Thoracic aorta (tissue), 2 donors: ENCODE data around the gene OR2AE1. TPM values are rescaled to one million over a fixed set of nuclear protein-coding genes. Genes with fewer than 3 reads are reported as not detected.

Experiments
- ATAC-seq: fragments of 150-250 bp; one replicate; pipeline ENCODE4 v1.8.0; 2017; ENCODE audit warnings: low read depth; ENCODE audit not compliant: insufficient number of reproducible peaks, low FRiP score
- DNase-seq: peaks from one replicate; pipeline ENCODE4 v3.0.0-alpha.2; 2020; ENCODE audit warnings: low spot score
- H3K27ac ChIP-seq, 2 donors: fragments of 200-600 bp; sonication (generic); 1 replicate in 1 of 2; 2 replicates in 1 of 2; pipeline ENCODE4 v1.5.1; 2016; ENCODE audit warnings: mild to moderate bottlenecking in 2 of 2, moderate library complexity in 2 of 2
- H3K27me3 ChIP-seq: fragments of 200-600 bp; sonication (generic); replicated peaks from 2 replicates; pipeline ENCODE4 v1.6.0; 2016; ENCODE audit warnings: mild to moderate bottlenecking; ENCODE audit not compliant: insufficient read depth
- H3K36me3 ChIP-seq: fragments of 200-600 bp; sonication (generic); one replicate; pipeline ENCODE4 v1.5.1; 2016
- H3K4me1 ChIP-seq, 2 donors: fragments of 200-600 bp; sonication (generic); 1 replicate in 1 of 2; 2 replicates in 1 of 2; pipeline versions ENCODE4 v1.5.1 to v1.6.0; 2016; ENCODE audit warnings: low read depth in 2 of 2, mild to moderate bottlenecking in 1 of 2; ENCODE audit not compliant: control insufficient read depth in 1 of 2
- H3K4me3 ChIP-seq: fragments of 200-600 bp; sonication (generic); 2 replicates; pipeline ENCODE4 v1.5.1; 2016; ENCODE audit warnings: mild to moderate bottlenecking
- H3K9me3 ChIP-seq: fragments of 200-600 bp; sonication (generic); 2 replicates; pipeline ENCODE4 v1.5.1; 2016
- total RNA-seq, 2 donors: library from RNA; depleted of rRNA; stranded (reverse); fragments of >200 nt; gene quantifications; one replicate each; pipeline versions ENCODE4 v1.1.0 to v1.2.3, GENCODE V29; 2016
- TF ChIP-seq, protein P1 (sequence below): fragments of 200-600 bp; sonication (generic); IDR thresholded peaks from one replicate; pipeline ENCODE4 v1.5.1; 2019; ENCODE audit warnings: antibody characterized with exemption

The OR2AE1 gene
- total RNA-seq, 2 donors from 2014 or later, result 0.41 to 2.9 TPM

DNA sequence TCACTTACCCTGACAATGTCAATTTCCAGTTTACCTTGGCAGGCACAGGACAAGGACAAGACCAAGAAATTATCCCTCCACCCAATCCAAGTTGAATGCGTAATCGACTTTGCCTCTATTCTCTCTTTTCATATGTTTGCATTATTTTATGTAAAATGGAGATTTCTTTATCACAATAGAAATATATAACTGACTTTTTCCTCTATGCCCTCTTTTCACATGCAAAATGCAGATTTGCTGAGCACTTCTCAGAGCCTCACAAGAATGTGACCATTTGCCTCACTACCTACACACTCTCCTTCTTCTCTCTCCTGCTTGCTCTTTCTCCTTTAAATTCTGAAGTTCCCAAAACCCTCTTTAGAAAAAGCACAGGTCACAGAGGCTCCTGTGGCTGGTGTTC lies 33.9 kb downstream of the OR2AE1 start:
- Histone ChIP-seq H3K4me1 (no peaks in the 10 kb centered on the region), H3K27ac (no peak overlapping the region), H3K9me3 (no peaks in the 10 kb centered on the region), H3K36me3 (no peaks in the 10 kb centered on the region), H3K4me3 (no peak overlapping the region), H3K27me3 (no peaks in the 10 kb centered on the region)
- DNase-seq (no peak), ATAC-seq (no peak)
- TF ChIP-seq, protein P1, sequence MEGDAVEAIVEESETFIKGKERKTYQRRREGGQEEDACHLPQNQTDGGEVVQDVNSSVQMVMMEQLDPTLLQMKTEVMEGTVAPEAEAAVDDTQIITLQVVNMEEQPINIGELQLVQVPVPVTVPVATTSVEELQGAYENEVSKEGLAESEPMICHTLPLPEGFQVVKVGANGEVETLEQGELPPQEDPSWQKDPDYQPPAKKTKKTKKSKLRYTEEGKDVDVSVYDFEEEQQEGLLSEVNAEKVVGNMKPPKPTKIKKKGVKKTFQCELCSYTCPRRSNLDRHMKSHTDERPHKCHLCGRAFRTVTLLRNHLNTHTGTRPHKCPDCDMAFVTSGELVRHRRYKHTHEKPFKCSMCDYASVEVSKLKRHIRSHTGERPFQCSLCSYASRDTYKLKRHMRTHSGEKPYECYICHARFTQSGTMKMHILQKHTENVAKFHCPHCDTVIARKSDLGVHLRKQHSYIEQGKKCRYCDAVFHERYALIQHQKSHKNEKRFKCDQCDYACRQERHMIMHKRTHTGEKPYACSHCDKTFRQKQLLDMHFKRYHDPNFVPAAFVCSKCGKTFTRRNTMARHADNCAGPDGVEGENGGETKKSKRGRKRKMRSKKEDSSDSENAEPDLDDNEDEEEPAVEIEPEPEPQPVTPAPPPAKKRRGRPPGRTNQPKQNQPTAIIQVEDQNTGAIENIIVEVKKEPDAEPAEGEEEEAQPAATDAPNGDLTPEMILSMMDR, result no peak

DNA sequence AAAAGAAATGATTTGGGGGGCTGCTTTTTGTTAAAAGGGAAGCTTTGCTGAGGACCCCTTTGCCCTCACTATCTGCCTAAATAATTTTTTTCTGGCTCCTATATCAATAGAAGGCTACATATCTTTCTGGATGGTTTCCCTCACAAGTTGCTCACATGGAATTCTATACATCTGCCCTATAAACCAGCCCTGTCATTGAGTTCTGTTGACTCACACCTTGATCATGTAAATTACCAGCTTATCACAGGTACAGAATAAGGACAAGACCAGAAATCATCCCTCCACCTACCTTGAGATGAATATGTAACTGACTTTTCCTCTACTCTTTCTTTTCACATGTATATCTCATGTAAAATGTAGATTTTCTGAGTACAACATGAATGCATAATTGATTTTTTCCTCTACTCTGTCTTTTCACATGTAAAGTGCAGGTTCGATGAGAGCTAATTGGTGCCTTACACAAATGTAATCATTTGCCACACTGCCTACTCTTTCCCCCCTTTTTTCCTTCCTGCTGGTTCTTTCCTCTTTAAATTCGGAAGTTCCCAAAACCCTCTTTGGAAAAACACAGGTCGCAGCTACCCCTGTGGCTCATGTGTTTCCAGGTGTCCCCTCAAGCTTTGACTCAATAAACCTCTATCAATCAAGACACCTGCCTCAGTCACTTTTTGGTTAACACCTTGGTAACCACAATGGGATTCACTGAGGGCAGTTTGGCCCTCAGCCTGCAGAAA lies 36.5 kb downstream of the OR2AE1 start:
- no peak overlapping the region for H3K27ac ChIP-seq
- ATAC-seq (no peak), DNase-seq (no peak)
- H3K27me3 ChIP-seq, result no peaks in the 10 kb centered on the region
- H3K4me1 ChIP-seq, result no peaks in the 10 kb centered on the region
- no peaks in the 10 kb centered on the region for H3K36me3 ChIP-seq
- H3K4me3 ChIP-seq, result no peak overlapping the region
- no peaks in the 10 kb centered on the region for H3K9me3 ChIP-seq
- TF ChIP-seq, protein P1, result no peak

DNA sequence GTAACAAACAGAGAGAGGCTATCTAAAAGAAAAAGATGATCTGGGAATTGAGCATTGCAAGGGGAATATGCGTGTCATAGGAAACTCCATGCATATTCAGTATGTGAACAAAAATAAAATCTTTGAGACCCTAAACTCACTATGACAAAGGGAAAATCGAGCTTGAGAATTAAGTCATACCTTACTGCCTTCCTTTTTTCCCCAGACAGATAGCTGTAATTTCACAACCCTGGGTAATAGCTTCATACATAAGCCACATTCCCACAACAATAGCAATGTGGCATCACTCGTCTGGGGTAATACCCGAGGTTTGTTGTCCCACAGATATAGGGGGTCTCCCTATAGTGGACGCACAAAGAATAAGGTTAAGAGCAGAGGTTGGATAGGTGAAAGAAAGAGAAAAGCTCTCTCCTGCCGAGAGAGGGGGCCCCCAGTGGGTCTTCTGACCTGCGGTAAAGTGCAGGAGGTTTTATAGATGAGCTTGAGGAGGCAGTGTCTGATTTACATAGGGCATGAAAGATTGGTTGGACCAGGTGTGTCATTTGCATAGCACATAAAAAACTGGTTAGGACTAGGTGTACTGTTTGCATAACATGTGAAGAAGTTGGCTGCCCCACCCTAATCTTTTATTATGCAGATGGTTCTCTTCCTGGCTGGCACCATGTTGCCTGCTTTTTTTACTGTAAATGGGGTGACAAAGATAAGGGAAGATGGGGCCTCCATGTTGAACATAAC lies 37.4 kb downstream of the OR2AE1 start:
- Histone ChIP-seq H3K27ac (no peak overlapping the region), H3K36me3 (no peaks in the 10 kb centered on the region), H3K4me3 (no peak overlapping the region), H3K4me1 (no peaks in the 10 kb centered on the region), H3K9me3 (no peaks in the 10 kb centered on the region), H3K27me3 (no peaks in the 10 kb centered on the region)
- ATAC-seq (no peak), DNase-seq (no peak)
- TF ChIP-seq, protein P1, result no peak

DNA sequence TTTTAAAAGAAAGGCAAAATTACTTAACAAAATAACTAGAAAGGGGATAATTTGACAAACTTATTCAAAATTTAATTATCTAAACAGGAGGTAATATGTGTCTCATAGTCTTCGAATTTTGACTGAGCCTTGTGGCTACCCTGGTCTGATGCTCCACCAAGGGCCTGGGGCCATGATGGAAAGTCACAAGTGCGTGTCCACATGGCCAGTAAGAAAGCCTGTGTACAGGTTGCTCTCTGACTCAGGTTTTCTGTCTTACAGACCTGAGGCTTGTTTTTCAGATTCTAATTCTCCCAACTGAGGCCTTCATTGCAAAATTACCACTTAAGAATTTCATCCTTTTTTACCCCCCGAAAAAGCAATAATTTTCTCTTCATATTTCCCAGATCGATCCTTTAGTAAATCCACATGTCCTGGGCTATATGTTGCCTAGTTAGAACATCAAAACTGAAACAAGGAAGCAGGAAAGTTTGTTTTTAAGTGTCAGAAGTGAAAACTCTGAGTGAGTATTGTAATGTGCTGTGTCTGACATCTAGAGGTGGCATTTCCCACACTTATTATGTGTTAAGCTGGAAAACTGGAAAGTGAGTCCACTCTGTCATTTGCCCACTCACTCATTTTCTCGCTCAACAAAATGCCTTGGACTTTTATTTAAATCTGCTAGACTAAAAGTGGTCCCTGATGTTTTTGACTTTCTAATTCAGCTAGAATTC lies 39.0 kb downstream of the OR2AE1 start:
- TF ChIP-seq, protein P1, result no peak
- ATAC-seq, result no peak
- no peaks in the 10 kb centered on the region for H3K36me3 ChIP-seq
- H3K27me3 ChIP-seq, result no peaks in the 10 kb centered on the region
- no peak for DNase-seq
- no peak overlapping the region for H3K27ac ChIP-seq
- no peaks in the 10 kb centered on the region for H3K4me1 ChIP-seq
- H3K4me3 ChIP-seq, result no peak overlapping the region
- no peaks in the 10 kb centered on the region for H3K9me3 ChIP-seq

DNA sequence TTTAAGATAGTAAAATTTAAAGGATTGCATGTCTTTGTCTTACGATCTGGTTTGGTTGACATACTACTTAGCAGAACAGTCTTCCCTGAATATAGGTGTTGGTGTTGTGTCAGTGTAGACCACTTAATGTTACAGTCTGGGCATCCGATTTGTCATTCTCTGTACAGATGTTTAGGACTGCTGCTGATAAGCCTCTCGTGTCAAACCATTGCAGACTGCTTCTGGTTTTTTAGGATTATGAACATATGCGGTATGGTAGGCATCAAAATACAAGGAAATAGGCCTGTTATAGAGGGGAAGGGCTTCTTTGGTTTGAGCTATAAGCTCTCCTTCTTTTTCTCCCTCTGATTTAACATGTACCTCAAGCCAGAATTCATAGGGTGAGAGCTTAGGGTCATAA lies 41.6 kb downstream of the OR2AE1 start:
- no peaks in the 10 kb centered on the region for H3K36me3 ChIP-seq
- no peak overlapping the region for H3K27ac ChIP-seq
- TF ChIP-seq, protein P1, result no peak
- ATAC-seq, result no peak
- no peak for DNase-seq
- H3K9me3 ChIP-seq, result no peaks in the 10 kb centered on the region
- no peaks in the 10 kb centered on the region for H3K27me3 ChIP-seq
- H3K4me1 ChIP-seq, result no peaks in the 10 kb centered on the region
- no peak overlapping the region for H3K4me3 ChIP-seq
